Fibroblast of lung (primary cell): ENCODE results near the gene IL10RB. TPM values are rescaled to one million over a fixed set of nuclear protein-coding genes. Genes with fewer than 3 reads are reported as not detected.
"Not testable (repeated sequence)": the region's sequence is repeated elsewhere in the genome, so short reads cannot be mapped to it uniquely, and the experiment has no call there.

ENCODE experiments used
- DNase-seq, 2 donors: peaks; one replicate each; pipeline versions ENCODE4 v3.0.0 to v3.0.0-alpha.2; 2010; ENCODE audit warnings: low read depth in 2 of 2
- H2AFZ ChIP-seq: 2 replicates; pipeline ENCODE4 v1.5.1; 2012; ENCODE audit warnings: low read length, control low read depth, inconsistent platforms
- H3K27ac ChIP-seq: 2 replicates; pipeline ENCODE4 v1.5.1; 2011; ENCODE audit warnings: low read length, control low read depth; ENCODE audit not compliant: insufficient read depth
- H3K27me3 ChIP-seq: 2 replicates; pipeline ENCODE4 v1.5.1; 2011; ENCODE audit warnings: mild to moderate bottlenecking, low read length; ENCODE audit not compliant: control insufficient read depth, insufficient read depth
- H3K36me3 ChIP-seq: 2 replicates; pipeline ENCODE4 v1.5.1; 2011; ENCODE audit warnings: low read length; ENCODE audit not compliant: control insufficient read depth, insufficient read depth
- H3K4me1 ChIP-seq: 2 replicates; pipeline ENCODE4 v1.5.1; 2011; ENCODE audit warnings: low read length; ENCODE audit not compliant: control insufficient read depth, insufficient read depth; ENCODE audit errors: extremely low read depth
- H3K4me2 ChIP-seq: 2 replicates; pipeline ENCODE4 v1.5.1; 2011; ENCODE audit warnings: low read length, control low read depth; ENCODE audit not compliant: insufficient read depth; ENCODE audit errors: extremely low read depth
- H3K4me3 ChIP-seq, 4 experiments: fragments of 200-600 bp in 1 of 4; sonication (generic) in 1 of 4; replicated peaks in 1 of 4; 2 replicates each; pipeline ENCODE4 v1.5.1; 2011 to 2016; ENCODE audit warnings: low read length in 4 of 4, low read depth in 3 of 4, mild to moderate bottlenecking in 3 of 4, control low read depth in 2 of 4, inconsistent platforms in 1 of 4, mixed read lengths in 1 of 4; ENCODE audit not compliant: insufficient read depth in 1 of 4; ENCODE audit errors: control extremely low read depth in 1 of 4
- H3K79me2 ChIP-seq: 2 replicates; pipeline ENCODE4 v1.5.1; 2012; ENCODE audit warnings: mild to moderate bottlenecking, low read length, inconsistent platforms; ENCODE audit not compliant: control insufficient read depth, insufficient read depth
- H3K9ac ChIP-seq: 2 replicates; pipeline ENCODE4 v1.5.1; 2011; ENCODE audit warnings: mild to moderate bottlenecking, low read length, control low read depth; ENCODE audit not compliant: insufficient read depth
- H3K9me3 ChIP-seq: 2 replicates; pipeline ENCODE4 v1.5.1; 2012; ENCODE audit warnings: low read depth, low read length; ENCODE audit not compliant: control insufficient read depth, insufficient read depth
- H4K20me1 ChIP-seq: 2 replicates; pipeline ENCODE4 v1.5.1; 2011; ENCODE audit warnings: low read length; ENCODE audit not compliant: control insufficient read depth, insufficient read depth; ENCODE audit errors: extremely low read depth
- EZH2 ChIP-seq: IDR thresholded peaks from 2 replicates; pipeline ENCODE4 v1.5.1; 2012; ENCODE audit warnings: low read length, control low read depth, mild to moderate bottlenecking; ENCODE audit errors: missing control alignments
- polyA plus RNA-seq, 2 donors: library from polyadenylated mRNA; depleted of rRNA in 1 of 2; stranded (reverse) in 1 of 2; unstranded in 1 of 2; fragments of >200 nt; gene quantifications; 2 replicates each; pipeline ENCODE4 v1.2.1, GENCODE V29; 2011 to 2012; ENCODE audit warnings: missing spikeins in 1 of 2
- total RNA-seq: library from RNA; depleted of rRNA; stranded (reverse); fragments of >200 nt; gene quantifications from 2 replicates; pipeline ENCODE4 v1.2.1, GENCODE V29; 2014
- TF ChIP-seq, protein P1 (sequence below), 2 donors: IDR thresholded peaks in 1 of 2; conservative IDR thresholded peaks in 1 of 2; 1 replicate in 1 of 2; 2 replicates in 1 of 2; pipeline ENCODE4 v1.5.1; 2011 to 2012; ENCODE audit warnings: low read length in 2 of 2, control low read depth in 1 of 2, inconsistent platforms in 1 of 2, low read depth in 1 of 2, mild to moderate bottlenecking in 1 of 2

Gene IL10RB
- total and polyA plus RNA-seq, 2 donors (not counting 1 experiment from before 2014, with no cell fraction given) = 56.2 to 64.1 TPM

DNA sequence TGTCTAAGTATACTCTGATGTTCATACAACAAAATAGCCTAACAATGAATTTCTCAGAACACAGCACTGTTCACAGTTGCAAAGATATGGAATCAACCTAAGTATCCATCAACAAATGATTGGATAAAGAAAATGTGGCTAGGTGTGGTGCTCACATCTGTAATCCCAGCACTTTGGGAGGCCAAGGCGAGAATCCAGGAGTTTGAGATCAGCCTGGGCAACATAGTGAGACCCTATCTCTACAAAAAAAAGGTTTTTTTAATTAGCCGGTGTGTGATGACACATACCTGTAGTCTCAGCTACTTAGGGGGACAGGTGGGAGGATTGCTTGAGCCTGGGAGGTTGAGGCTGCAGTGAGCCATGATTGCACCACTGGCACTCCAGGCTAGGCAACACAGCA, 25.8 kb upstream of the IL10RB start:
- no peaks in the 10 kb centered on the region for H4K20me1 ChIP-seq
- no peaks in the 10 kb centered on the region for H3K9me3 ChIP-seq
- H3K4me2 ChIP-seq = no peak overlapping the region
- H3K4me1 ChIP-seq = no peaks in the 10 kb centered on the region
- H3K27me3 ChIP-seq = no peaks in the 10 kb centered on the region
- DNase-seq = no peak
- no peak overlapping the region for H3K4me3 ChIP-seq
- no peak overlapping the region for H2AFZ ChIP-seq
- no peak overlapping the region for H3K27ac ChIP-seq
- H3K9ac ChIP-seq = no peak overlapping the region
- H3K79me2 ChIP-seq = no peaks in the 10 kb centered on the region
- TF ChIP-seq, protein P1, sequence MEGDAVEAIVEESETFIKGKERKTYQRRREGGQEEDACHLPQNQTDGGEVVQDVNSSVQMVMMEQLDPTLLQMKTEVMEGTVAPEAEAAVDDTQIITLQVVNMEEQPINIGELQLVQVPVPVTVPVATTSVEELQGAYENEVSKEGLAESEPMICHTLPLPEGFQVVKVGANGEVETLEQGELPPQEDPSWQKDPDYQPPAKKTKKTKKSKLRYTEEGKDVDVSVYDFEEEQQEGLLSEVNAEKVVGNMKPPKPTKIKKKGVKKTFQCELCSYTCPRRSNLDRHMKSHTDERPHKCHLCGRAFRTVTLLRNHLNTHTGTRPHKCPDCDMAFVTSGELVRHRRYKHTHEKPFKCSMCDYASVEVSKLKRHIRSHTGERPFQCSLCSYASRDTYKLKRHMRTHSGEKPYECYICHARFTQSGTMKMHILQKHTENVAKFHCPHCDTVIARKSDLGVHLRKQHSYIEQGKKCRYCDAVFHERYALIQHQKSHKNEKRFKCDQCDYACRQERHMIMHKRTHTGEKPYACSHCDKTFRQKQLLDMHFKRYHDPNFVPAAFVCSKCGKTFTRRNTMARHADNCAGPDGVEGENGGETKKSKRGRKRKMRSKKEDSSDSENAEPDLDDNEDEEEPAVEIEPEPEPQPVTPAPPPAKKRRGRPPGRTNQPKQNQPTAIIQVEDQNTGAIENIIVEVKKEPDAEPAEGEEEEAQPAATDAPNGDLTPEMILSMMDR (conservative IDR thresholded peaks at IDR 0.05 in 1 of 2, IDR thresholded peaks at IDR 0.05 in 1 of 2; ENCODE audit: low read depth in 1 of 2, low read length in 2 of 2) = no peak
- no peak for TF ChIP-seq EZH2
- H3K36me3 ChIP-seq = no peaks in the 10 kb centered on the region

DNA sequence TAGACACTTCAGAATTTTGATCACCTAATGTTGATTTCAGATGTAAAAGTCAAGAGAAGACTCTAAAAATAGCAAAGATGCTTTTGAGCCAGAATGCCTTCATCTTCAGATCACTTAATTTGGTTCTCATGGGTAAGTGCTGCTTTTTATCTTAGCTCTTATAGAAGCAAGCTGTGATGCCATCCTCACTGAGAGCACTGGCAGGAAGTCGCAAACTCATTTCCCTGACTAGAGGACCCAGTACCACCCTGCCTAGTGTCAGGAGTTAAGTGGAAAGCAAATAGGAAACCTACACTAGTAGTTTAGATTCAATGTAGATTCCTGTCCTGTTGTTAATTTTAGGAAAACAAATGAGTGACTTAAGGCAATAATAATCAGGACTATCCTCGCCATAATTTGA, 24.3 kb upstream of the IL10RB start:
- DNase-seq = no peak
- Histone ChIP-seq H3K4me3 (no peak overlapping the region), H3K27ac (no peak overlapping the region), H3K4me1 (no peaks in the 10 kb centered on the region), H3K36me3 (peaks cover 2% of the 10 kb centered on the region), H3K4me2 (no peak overlapping the region), H3K9me3 (no peaks in the 10 kb centered on the region), H4K20me1 (no peaks in the 10 kb centered on the region), H3K27me3 (no peaks in the 10 kb centered on the region), H2AFZ (no peak overlapping the region), H3K9ac (no peak overlapping the region), H3K79me2 (no peaks in the 10 kb centered on the region)
- TF ChIP-seq, protein P1 (conservative IDR thresholded peaks at IDR 0.05 in 1 of 2, IDR thresholded peaks at IDR 0.05 in 1 of 2; ENCODE audit: low read depth in 1 of 2, low read length in 2 of 2) = no peak
- TF ChIP-seq EZH2 = no peak

DNA sequence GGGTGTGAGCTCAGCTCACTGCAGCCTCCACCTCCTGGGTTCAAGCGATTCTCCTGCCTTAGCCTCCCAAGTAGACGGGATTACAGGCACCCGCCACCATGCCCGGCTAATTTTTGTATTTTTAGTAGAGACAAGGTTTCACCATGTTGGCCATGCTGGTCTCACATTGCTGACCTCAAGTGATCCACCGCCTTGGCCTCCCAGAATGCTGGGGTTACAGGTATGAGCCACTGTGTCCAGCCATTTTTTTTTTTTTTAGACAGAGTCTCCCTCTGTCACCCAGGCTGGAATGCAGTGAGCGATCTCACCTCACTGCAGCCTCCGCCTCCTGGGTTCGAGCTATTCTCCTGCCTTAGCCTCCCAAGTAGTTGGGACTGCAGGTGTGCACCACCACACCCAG, 23.3 kb upstream of the IL10RB start:
- H3K36me3 ChIP-seq, H3K4me3 ChIP-seq, H3K79me2 ChIP-seq, H3K9me3 ChIP-seq, H4K20me1 ChIP-seq, H3K4me2 ChIP-seq, DNase-seq, H3K27ac ChIP-seq, H2AFZ ChIP-seq, H3K4me1 ChIP-seq, H3K27me3 ChIP-seq, H3K9ac ChIP-seq: not testable (repeated sequence)
